Activated T-helper 2 cell treated with anti-CD3 and anti-CD28 coated beads, Interferon-gamma antibody, Interleukin-2, Interleukin-4, amounts not matched to agents 10 μg/mL and 5 μg/mL and 100 μg/mL, durations not matched to agents 14 hours and 24 hours and 36 hours (primary cell): Measurements from ENCODE around the gene CCDC112. TPM values are rescaled to one million over a fixed set of nuclear protein-coding genes. Genes with fewer than 3 reads are reported as not detected.

Experiments used
- DNase-seq: peaks from one replicate; pipeline ENCODE4 v3.0.0; 2021; ENCODE audit warnings: low spot score
- H3K27ac Mint-ChIP-seq: one replicate; pipeline ENCODE4 v1.8.0; 2021; ENCODE audit warnings: mixed read lengths
- H3K27me3 Mint-ChIP-seq: one replicate; pipeline ENCODE4 v1.8.0; 2021; ENCODE audit warnings: low read depth, mixed read lengths
- H3K36me3 Mint-ChIP-seq: one replicate; pipeline ENCODE4 v1.8.0; 2021; ENCODE audit warnings: low read depth, mixed read lengths
- H3K4me1 Mint-ChIP-seq: one replicate; pipeline ENCODE4 v1.8.0; 2021; ENCODE audit warnings: low read depth, mixed read lengths
- H3K4me3 Mint-ChIP-seq: one replicate; pipeline ENCODE4 v1.8.0; 2021; ENCODE audit warnings: low read depth, mild to moderate bottlenecking, moderate library complexity, mixed read lengths
- H3K9me3 Mint-ChIP-seq: one replicate; pipeline ENCODE4 v1.8.0; 2021; ENCODE audit warnings: mixed read lengths
- intact Hi-C: fragments of 100-400 bp; cut with micrococcal nuclease; formaldehyde crosslinking; loops from one replicate; pipeline ENCODE4 v1.15.1; 2023
- total RNA-seq: library from RNA; stranded (reverse); gene quantifications from 2 replicates; pipeline ENCODE4 v1.2.3, GENCODE V29; 2022

Gene CCDC112, protein sequence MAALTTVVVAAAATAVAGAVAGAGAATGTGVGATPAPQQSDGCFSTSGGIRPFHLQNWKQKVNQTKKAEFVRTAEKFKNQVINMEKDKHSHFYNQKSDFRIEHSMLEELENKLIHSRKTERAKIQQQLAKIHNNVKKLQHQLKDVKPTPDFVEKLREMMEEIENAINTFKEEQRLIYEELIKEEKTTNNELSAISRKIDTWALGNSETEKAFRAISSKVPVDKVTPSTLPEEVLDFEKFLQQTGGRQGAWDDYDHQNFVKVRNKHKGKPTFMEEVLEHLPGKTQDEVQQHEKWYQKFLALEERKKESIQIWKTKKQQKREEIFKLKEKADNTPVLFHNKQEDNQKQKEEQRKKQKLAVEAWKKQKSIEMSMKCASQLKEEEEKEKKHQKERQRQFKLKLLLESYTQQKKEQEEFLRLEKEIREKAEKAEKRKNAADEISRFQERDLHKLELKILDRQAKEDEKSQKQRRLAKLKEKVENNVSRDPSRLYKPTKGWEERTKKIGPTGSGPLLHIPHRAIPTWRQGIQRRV
- 0.32 and 0.34 TPM in 2 replicates for total RNA-seq

DNA sequence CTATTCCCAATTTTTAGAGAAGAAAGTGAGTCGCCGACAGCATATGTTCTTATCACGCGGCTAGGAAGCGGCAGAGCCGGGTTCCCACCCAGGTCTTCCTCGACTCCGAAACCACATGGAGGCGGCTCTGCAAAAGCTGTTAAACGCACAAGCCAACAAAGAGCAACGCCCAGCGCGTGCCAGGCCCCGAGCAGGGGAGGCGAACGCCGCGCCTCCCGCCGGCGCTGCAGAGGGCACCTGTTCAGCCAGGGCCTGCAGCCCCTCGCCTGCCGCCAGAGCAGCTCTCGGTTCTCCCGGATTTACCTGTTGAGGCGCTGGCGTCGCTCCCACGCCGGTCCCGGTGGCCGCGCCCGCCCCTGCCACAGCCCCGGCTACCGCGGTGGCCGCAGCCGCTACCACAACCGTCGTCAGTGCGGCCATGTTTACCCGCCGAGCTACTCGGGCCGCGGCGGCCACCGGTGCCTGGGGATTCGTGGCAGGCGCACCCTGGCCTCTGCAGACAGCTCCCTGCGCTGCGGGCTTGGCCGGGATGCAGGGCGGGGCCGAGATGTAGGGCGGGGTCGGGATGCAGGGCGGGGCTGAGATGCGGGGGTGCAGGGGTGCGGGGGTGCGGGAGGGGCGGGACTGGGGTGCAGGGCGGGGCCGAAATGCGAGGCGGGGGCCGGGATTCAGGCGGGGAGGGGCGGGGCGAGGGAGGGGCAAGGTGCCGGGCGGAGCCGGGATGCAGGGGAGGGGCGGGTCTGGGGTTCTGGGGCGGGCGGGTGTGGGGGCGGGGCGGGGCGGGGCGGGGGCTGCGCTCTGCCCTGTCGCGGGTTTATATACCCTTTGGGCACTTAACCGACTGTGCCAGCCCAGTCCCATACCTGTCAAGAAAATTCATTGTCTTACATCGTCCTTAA, at the start of gene CCDC112:
Gene CCDC112 (minus strand): TSS at position 531 of the 899 bp plus-strand sequence. CDS start 111 bp downstream, at position 420.
- H3K27ac Mint-ChIP-seq, result no peak within 1 kb of the TSS
- DNase-seq, result peak; percentile 57
- intact Hi-C loops, result loop anchor here (1.0 to 10.0 kb wide), 6 partner anchors 34 to 1281 kb away; partner anchors contain the start of genes AP3S1, ATG12, COMMD10 and FEM1C
- H3K4me3 Mint-ChIP-seq, result peak within 1 kb of the TSS; percentile 82
- H3K9me3 Mint-ChIP-seq, result peaks cover 9% of the 10 kb centered on the region
- peaks cover 55% of the 10 kb centered on the region for H3K27me3 Mint-ChIP-seq
- H3K36me3 Mint-ChIP-seq, result no peaks in the 10 kb centered on the region
- H3K4me1 Mint-ChIP-seq, result peaks cover 5% of the 10 kb centered on the region

DNA sequence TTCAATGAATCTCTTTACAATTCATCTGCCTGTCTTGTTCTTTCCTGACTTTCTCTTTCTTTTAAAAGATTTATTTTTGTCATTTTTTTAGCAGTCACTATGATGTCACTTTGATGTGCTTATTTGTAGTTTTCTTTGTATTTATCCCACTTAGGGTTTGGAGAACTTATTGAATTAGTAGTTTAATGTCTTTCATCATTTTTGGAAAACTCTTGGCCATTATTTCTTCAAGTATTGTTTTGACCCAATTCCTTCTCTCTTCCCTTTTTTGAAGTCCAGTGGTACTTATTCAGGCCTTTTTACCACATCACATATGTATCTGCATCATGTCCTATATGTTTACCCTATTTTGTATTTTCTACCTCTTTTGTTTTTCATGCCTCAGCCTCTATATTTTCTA, 48.9 kb upstream of the CCDC112 start:
- intact Hi-C loops, result no loop called here
- no peak overlapping the region for H3K4me3 Mint-ChIP-seq
- no peak for DNase-seq
- H3K27me3 Mint-ChIP-seq, result peaks cover 38% of the 10 kb centered on the region
- H3K36me3 Mint-ChIP-seq, result no peaks in the 10 kb centered on the region
- H3K4me1 Mint-ChIP-seq, result no peaks in the 10 kb centered on the region
- H3K27ac Mint-ChIP-seq, result no peak overlapping the region
- H3K9me3 Mint-ChIP-seq, result no peaks in the 10 kb centered on the region

DNA sequence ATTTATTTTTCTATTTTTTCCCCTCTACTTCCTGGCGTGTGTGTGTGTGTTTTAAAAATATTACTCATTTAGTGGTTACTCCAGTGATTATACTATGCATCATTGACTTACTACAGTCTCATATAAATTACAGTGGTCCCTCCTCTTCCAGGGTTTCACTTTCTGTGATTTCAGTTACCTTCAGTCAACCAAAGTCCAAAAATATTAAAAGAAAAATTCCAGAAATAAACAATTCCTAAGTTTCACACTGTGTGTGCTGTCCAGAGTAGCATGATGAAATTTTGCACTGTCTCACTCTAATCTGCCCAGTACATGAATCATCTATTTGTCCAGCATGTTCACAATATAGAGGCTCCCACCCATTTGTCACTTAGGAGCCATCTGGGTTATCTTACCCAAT, 47.4 kb upstream of the CCDC112 start:
- H3K27me3 Mint-ChIP-seq, result peaks cover 45% of the 10 kb centered on the region
- no peak for DNase-seq

DNA sequence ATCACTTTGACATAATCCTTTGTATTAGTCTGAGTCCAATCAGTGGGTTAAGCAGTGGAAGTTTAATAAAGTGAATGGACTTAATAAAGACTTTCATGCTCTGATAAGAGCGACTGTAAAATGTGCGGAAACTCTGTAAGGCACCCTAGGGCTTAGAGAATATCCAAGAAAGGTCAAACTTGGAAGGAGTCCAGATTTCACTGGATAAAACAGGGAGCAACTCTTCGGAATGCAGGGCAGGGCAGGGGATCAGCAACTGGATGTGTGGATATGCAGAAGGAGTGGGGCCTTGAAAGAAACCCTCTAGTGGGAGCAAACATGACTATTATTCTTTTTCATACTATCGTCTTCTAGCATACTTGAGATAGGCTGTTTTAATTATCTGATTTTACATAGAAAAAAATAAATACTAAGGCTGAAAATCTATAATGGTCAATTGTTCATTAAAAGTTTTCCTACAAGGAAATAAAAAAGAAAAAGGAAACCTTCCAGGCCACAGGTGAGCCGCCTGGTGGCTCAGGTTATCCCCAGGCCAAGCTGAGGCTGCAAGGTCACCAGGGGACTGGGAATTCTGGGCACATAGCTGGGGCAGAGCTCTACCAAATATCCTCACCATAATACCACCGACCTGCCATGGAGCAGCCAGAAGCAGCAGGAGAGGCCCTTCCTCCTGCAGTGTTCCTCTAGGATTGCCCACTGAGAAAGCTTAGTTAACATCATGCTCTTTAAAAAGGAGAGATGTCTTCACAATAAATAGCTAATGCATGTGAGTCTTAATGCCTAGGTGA, 46.3 kb upstream of the CCDC112 start:
- Mint-ChIP-seq H3K27ac (no peak overlapping the region), H3K4me1 (no peaks in the 10 kb centered on the region), H3K27me3 (peaks cover 41% of the 10 kb centered on the region), H3K36me3 (no peaks in the 10 kb centered on the region), H3K4me3 (no peak overlapping the region), H3K9me3 (no peaks in the 10 kb centered on the region)
- no peak for DNase-seq
- intact Hi-C loops, result no loop called here

More for the DNA sequence above, 47.4 kb upstream of the CCDC112 start:
- Mint-ChIP-seq H3K36me3 (no peaks in the 10 kb centered on the region), H3K4me3 (no peak overlapping the region), H3K4me1 (no peaks in the 10 kb centered on the region), H3K27ac (no peak overlapping the region), H3K9me3 (no peaks in the 10 kb centered on the region)
- intact Hi-C loops, result no loop called here

DNA sequence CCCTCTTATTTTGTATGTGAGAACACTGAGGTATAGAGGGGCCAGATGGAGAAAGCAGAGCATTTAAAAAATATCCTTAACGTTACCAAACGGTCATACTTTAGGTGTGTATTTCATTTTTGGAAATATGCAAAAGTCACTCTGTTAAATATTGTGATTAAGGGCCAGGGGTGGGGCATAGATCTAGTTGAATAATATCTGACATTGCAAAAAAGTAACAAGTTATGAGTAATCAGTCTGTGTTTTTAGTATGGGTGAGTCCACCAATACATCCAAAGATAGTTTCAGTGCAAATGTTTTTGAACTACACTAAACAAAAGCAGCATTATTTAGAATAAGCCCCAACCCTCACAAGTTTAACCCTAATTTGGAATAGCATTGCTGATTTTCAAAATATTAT, 45.3 kb upstream of the CCDC112 start:
- no peak overlapping the region for H3K27ac Mint-ChIP-seq
- peaks cover 38% of the 10 kb centered on the region for H3K27me3 Mint-ChIP-seq
- no peak for DNase-seq
- H3K36me3 Mint-ChIP-seq, result no peaks in the 10 kb centered on the region
- intact Hi-C loops, result no loop called here
- H3K4me1 Mint-ChIP-seq, result no peaks in the 10 kb centered on the region
- no peaks in the 10 kb centered on the region for H3K9me3 Mint-ChIP-seq
- H3K4me3 Mint-ChIP-seq, result no peak overlapping the region

DNA sequence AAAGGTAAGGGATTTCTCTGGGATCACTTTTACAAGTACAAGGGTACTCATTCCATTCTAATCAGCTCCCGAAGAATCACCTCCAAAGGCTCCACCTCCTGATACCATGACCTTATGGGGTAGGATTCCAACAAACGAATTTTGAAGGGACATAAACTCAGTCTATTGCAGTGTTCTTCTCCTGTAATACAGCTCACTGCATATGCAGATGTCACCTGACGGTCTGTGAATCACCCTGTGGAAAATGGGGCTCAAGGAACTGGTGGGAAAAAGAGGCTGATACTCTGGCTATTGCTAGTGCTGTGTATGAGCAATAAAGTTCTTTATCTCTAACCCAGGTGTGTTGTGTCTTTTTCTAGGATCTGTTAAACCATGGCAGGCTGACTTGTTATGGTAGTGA, 42.4 kb upstream of the CCDC112 start:
- Mint-ChIP-seq H3K27ac (no peak overlapping the region), H3K9me3 (no peaks in the 10 kb centered on the region), H3K4me1 (no peaks in the 10 kb centered on the region), H3K27me3 (peaks cover 25% of the 10 kb centered on the region), H3K4me3 (no peak overlapping the region), H3K36me3 (no peaks in the 10 kb centered on the region)
- no peak for DNase-seq
- intact Hi-C loops, result no loop called here

DNA sequence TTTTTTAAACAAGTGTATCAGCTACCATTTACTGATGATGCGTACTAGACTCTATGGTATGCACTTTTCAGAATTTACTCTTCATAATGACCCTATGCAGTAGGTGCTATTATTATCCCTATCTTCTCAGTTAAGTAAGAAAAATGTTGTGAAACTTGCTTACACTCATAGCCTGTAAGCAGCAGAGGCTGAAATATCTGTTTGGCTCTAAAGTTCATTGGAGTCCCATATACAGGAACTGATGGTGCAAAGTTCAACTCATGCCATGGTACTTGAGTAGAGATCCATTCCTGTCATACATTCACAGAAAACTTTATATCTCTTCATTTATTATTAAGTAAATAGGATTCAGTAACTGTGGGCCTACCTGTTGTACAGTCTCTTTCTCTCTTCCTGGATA, 41.4 kb upstream of the CCDC112 start:
- DNase-seq, result no peak
- H3K27me3 Mint-ChIP-seq, result peaks cover 21% of the 10 kb centered on the region
- peaks cover 6% of the 10 kb centered on the region for H3K4me1 Mint-ChIP-seq
- no peaks in the 10 kb centered on the region for H3K9me3 Mint-ChIP-seq
- no peak overlapping the region for H3K4me3 Mint-ChIP-seq
- intact Hi-C loops, result no loop called here
- no peak overlapping the region for H3K27ac Mint-ChIP-seq
- H3K36me3 Mint-ChIP-seq, result no peaks in the 10 kb centered on the region

DNA sequence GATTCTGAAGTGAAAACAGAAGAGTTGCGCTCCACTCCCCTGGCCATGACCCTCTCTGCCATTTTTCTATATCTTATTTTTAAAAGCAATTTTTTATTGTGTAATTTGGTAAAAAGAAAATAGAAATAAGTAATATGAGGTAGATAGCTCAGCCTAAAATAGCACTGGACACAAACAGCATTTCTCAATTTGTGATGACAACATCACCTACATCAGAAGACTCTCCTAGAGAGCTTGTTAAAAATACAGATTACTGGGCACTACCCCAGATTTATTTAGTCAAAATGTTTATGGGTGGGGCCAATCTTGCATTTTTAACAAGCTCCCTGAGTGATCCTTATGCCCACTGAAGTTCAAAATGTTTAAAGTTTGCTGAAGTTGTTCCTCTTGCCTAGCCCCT, 40.5 kb upstream of the CCDC112 start:
- H3K9me3 Mint-ChIP-seq, result no peaks in the 10 kb centered on the region
- H3K27me3 Mint-ChIP-seq, result peaks cover 21% of the 10 kb centered on the region
- peaks cover 6% of the 10 kb centered on the region for H3K4me1 Mint-ChIP-seq
- H3K4me3 Mint-ChIP-seq, result no peak overlapping the region
- intact Hi-C loops, result no loop called here
- no peaks in the 10 kb centered on the region for H3K36me3 Mint-ChIP-seq
- no peak for DNase-seq
- no peak overlapping the region for H3K27ac Mint-ChIP-seq

DNA sequence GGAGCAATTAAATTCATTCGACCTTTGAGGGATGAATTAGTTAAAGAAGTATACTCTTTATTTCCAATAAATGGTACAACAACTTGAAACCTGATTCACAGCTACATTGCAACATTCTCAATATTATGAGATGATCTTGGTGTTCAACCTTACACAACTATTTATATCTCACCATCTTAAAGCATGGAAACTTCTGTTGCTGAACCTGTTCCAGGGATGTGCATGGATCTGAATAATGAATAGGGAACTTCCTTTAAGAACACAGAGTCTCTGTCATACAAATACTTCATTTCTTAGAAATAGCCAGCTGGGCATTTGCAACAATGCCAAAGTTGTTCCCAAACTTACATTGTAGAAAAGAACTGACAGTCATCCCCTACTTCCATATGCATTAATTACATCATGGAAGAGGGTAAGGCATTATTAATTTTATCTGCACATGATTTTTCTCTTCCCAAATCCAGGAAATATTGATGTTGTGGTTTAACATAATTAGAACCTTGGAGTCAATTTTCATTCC, 39.8 kb upstream of the CCDC112 start:
- H3K9me3 Mint-ChIP-seq, result no peaks in the 10 kb centered on the region
- H3K27me3 Mint-ChIP-seq, result peaks cover 19% of the 10 kb centered on the region
- DNase-seq, result no peak

DNA sequence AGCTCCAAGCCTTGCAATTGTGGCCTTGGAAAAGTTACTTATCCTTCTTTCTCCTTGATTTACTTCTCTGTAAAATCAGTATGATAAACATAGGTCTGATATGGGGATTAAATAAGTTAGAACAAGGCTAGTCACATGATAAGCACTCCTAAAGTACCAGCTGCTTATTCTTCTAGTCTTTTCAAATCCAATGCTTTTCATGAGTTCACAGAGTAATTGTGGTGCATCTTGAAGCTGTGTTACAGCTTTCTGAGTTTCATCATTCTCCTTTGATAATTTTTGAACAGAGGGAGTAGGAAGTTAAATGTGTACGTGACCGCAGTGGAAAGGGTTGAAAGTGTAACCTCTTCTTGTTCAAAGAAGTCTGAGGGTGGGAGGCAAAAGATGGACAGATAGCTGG, 38.8 kb upstream of the CCDC112 start:
- Mint-ChIP-seq H3K27me3 (peaks cover 18% of the 10 kb centered on the region), H3K4me1 (peaks cover 10% of the 10 kb centered on the region), H3K4me3 (no peak overlapping the region), H3K36me3 (no peaks in the 10 kb centered on the region), H3K9me3 (no peaks in the 10 kb centered on the region), H3K27ac (no peak overlapping the region)
- intact Hi-C loops, result no loop called here
- DNase-seq, result no peak

More for the DNA sequence above, 39.8 kb upstream of the CCDC112 start:
- intact Hi-C loops, result no loop called here
- Mint-ChIP-seq H3K4me1 (peaks cover 6% of the 10 kb centered on the region), H3K4me3 (no peak overlapping the region), H3K27ac (no peak overlapping the region), H3K36me3 (no peaks in the 10 kb centered on the region)

DNA sequence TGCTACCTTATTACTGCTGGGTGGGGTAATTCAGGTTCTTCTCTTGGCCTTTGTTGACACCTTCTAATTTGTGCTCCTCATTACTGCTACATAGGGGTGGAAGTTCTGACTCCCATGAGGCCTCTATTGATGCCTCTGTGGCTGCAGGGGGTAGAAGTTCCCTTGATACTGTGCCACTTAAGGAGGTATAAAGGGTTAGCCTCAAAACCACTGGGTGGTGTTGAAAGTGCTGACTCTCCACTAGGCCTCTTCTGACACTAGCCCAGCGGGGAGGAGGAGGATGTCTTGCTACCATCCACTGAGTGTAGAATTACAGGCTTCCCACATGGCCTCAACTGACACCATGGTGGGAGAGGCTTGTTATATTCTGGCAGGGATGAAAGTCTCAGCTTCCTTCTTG, 36.7 kb upstream of the CCDC112 start:
- intact Hi-C loops, result no loop called here
- Mint-ChIP-seq H3K4me1 (peaks cover 10% of the 10 kb centered on the region), H3K9me3 (no peaks in the 10 kb centered on the region), H3K4me3 (no peak overlapping the region), H3K27ac (no peak overlapping the region), H3K36me3 (no peaks in the 10 kb centered on the region), H3K27me3 (peaks cover 19% of the 10 kb centered on the region)
- no peak for DNase-seq

DNA sequence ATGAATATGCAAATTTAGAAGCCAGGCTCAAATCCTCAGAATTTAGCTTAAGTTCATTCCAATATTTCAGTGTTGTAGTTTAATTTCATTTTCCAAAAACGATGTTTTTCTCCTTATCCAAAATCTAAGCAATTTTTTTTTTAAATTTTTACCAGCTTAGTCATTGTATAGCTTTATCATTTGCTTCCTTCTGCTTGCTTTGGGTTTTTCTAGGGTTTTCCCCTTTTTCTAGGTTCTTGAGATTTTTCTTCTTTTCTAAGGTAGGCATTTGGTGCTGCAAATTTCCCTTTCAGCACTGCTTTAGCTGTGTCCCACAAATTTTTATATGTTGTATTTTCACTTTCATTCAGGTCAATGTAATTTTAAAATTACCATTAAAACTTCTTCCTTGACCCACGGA, 34.4 kb upstream of the CCDC112 start:
- no peak overlapping the region for H3K27ac Mint-ChIP-seq
- H3K4me1 Mint-ChIP-seq, result peaks cover 10% of the 10 kb centered on the region
- intact Hi-C loops, result no loop called here
- no peaks in the 10 kb centered on the region for H3K9me3 Mint-ChIP-seq
- no peaks in the 10 kb centered on the region for H3K36me3 Mint-ChIP-seq
- DNase-seq, result no peak
- no peak overlapping the region for H3K4me3 Mint-ChIP-seq
- H3K27me3 Mint-ChIP-seq, result peaks cover 24% of the 10 kb centered on the region
